ENCODE measurements around the gene GORASP1. TPM values are rescaled to one million over a fixed set of nuclear protein-coding genes. Genes with fewer than 3 reads are reported as not detected.

Gene GORASP1
- total and polyA plus RNA-seq, 2 of the 13 experiments (the other 11 are each of a cell fraction or from before 2014, with no cell fraction given), result 36.4 to 39.8 TPM

- TF ChIP-seq ZNF768 (CRISPR knock-in tag; IDR thresholded peaks at IDR 0.05) (peak; percentile 63; the same call in 1 of the 2 replicates), ZNF430 (CRISPR knock-in tag; IDR thresholded peaks at IDR 0.05) (peak; percentile 42; the same call in 1 of the 2 replicates), ZBTB7A (CRISPR knock-in tag; IDR thresholded peaks at IDR 0.05) (peak; percentile 68; the same call in 1 of the 2 replicates), ZIK1 (CRISPR knock-in tag; IDR thresholded peaks at IDR 0.05; ENCODE audit: borderline replicate concordance, low read depth) (no peak; the same call in 1 of the 2 replicates), BORCS8-MEF2B (CRISPR knock-in tag; IDR thresholded peaks at IDR 0.05) (peak; percentile 75), ZBTB43 (CRISPR knock-in tag; conservative IDR thresholded peaks at IDR 0.05) (peak; percentile 18; the same call in 1 of the 2 replicates), HNRNPH1 (optimal IDR thresholded peaks at IDR 0.05; ENCODE audit: low read depth, low read length) (peak; percentile 75), PRDM15 (CRISPR knock-in tag; IDR thresholded peaks at IDR 0.05) (no peak), ELF3 (CRISPR knock-in tag; IDR thresholded peaks at IDR 0.05) (0 out of 2 replicates have a peak, but pooled peaks have one; percentile 18), ATM (IDR thresholded peaks at IDR 0.05; ENCODE audit: borderline replicate concordance) (no peak), ESRRA (CRISPR knock-in tag; IDR thresholded peaks at IDR 0.05; ENCODE audit: low read depth) (no peak), ZNF124 (CRISPR knock-in tag; IDR thresholded peaks at IDR 0.05) (0 out of 2 replicates have a peak, but pooled peaks have one; percentile 7), ZEB1 (IDR thresholded peaks at IDR 0.05; ENCODE audit: insufficient replicate concordance, low read depth) (no peak), AFF4 (CRISPR knock-in tag; IDR thresholded peaks at IDR 0.05) (peak; percentile 82; the same call in 1 of the 2 replicates), ZNF766 (CRISPR knock-in tag; IDR thresholded peaks at IDR 0.05; ENCODE audit: borderline replicate concordance) (peak; percentile 88; the same call in 1 of the 2 replicates), MED1 (CRISPR knock-in tag; IDR thresholded peaks at IDR 0.05) (peak; percentile 73), SOX6 (IDR thresholded peaks at IDR 0.05) (no peak), SOX6 (CRISPR knock-in tag; IDR thresholded peaks at IDR 0.05) (peak; percentile 28; the same call in 1 of the 2 replicates)
- TF ChIP-seq, protein P1, sequence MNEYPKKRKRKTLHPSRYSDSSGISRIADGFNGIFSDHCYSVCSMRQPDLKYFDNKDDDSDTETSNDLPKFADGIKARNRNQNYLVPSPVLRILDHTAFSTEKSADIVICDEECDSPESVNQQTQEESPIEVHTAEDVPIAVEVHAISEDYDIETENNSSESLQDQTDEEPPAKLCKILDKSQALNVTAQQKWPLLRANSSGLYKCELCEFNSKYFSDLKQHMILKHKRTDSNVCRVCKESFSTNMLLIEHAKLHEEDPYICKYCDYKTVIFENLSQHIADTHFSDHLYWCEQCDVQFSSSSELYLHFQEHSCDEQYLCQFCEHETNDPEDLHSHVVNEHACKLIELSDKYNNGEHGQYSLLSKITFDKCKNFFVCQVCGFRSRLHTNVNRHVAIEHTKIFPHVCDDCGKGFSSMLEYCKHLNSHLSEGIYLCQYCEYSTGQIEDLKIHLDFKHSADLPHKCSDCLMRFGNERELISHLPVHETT (CRISPR knock-in tag; conservative IDR thresholded peaks at IDR 0.05), result no peak
Measured at GRCh38 chr3:39051649-39052561, 55.5 kb downstream of the GORASP1 start, which contains the start of the genes SCN11A and WDR48 (continued).
